Measurements from ENCODE around the gene MACROD2. TPM values are rescaled to one million over a fixed set of nuclear protein-coding genes. Genes with fewer than 3 reads are reported as not detected.

MACROD2 gene
- polyA plus RNA-seq, 1 donor (not counting 4 experiments of a cell fraction or from before 2014, with no cell fraction given), result 0.71 TPM

GRCh38 chr20:15252304-15252703 is 1257.0 kb downstream of the MACROD2 start:
- no peaks in the 10 kb centered on the region for H3K27me3 ChIP-seq (ENCODE audit: control insufficient read depth, extremely low read depth, insufficient read depth, low read length)
- H3K9ac ChIP-seq (ENCODE audit: control insufficient read depth, extremely low read depth, insufficient read depth, low read length), result no peak overlapping the region
- H3K36me3 ChIP-seq (ENCODE audit: control insufficient read depth in 2 of 2, extremely low read depth in 1 of 2, insufficient read depth in 2 of 2, low read length in 2 of 2), result no peaks in the 10 kb centered on the region
- no peak overlapping the region for H3K4me3 ChIP-seq (ENCODE audit: control insufficient read depth in 2 of 3, extremely low read depth in 1 of 3, insufficient read depth in 2 of 3, low read depth in 1 of 3, low read length in 3 of 3)
- TF ChIP-seq EZH2 (IDR thresholded peaks at IDR 0.05; ENCODE audit: low read length) (no peak), CTCF (optimal IDR thresholded peaks at IDR 0.05 in 1 of 3, IDR thresholded peaks at IDR 0.05 in 1 of 3, conservative IDR thresholded peaks at IDR 0.05 in 1 of 3; ENCODE audit: extremely low read depth in 1 of 3, insufficient read depth in 2 of 3, low read length in 3 of 3) (no peak)
- H4K20me1 ChIP-seq (ENCODE audit: control insufficient read depth, extremely low read depth, insufficient read depth, low read length), result no peaks in the 10 kb centered on the region
- H3K9me1 ChIP-seq (ENCODE audit: control insufficient read depth, extremely low read depth, insufficient read depth, low read length), result no peaks in the 10 kb centered on the region
- FAIRE-seq (no peak), DNase-seq (ENCODE audit: low read depth, low spot score) (no peak)
- H3K27ac ChIP-seq (ENCODE audit: control insufficient read depth, insufficient read depth, low read length), result no peak overlapping the region
- no peak overlapping the region for H3K4me2 ChIP-seq (ENCODE audit: control insufficient read depth, extremely low read depth, insufficient read depth, low read depth, low read length)
- no peaks in the 10 kb centered on the region for H3K9me3 ChIP-seq (ENCODE audit: control insufficient read depth, low read depth, low read length)
- H3K79me2 ChIP-seq (ENCODE audit: control insufficient read depth, insufficient read depth, low read length), result no peaks in the 10 kb centered on the region
- H2AFZ ChIP-seq (ENCODE audit: control insufficient read depth, low read length), result no peak overlapping the region
- dilution Hi-C loops (cut with MboI; ENCODE audit: extremely low pct_ligation_motif_present, low sequenced_read_pairs), result no loop called here
- peaks cover 3% of the 10 kb centered on the region for H3K4me1 ChIP-seq (ENCODE audit: control insufficient read depth, extremely low read depth, insufficient read depth, low read length)

GRCh38 chr20:15253431-15253830 is 1258.1 kb downstream of the MACROD2 start:
- H3K4me1 ChIP-seq (ENCODE audit: control insufficient read depth, extremely low read depth, insufficient read depth, low read length), result peaks cover 3% of the 10 kb centered on the region
- no peak overlapping the region for H3K4me3 ChIP-seq (ENCODE audit: control insufficient read depth in 2 of 3, extremely low read depth in 1 of 3, insufficient read depth in 2 of 3, low read depth in 1 of 3, low read length in 3 of 3)
- no peaks in the 10 kb centered on the region for H3K9me3 ChIP-seq (ENCODE audit: control insufficient read depth, low read depth, low read length)
- TF ChIP-seq CTCF (optimal IDR thresholded peaks at IDR 0.05 in 1 of 3, IDR thresholded peaks at IDR 0.05 in 1 of 3, conservative IDR thresholded peaks at IDR 0.05 in 1 of 3; ENCODE audit: extremely low read depth in 1 of 3, insufficient read depth in 2 of 3, low read length in 3 of 3) (no peak), EZH2 (IDR thresholded peaks at IDR 0.05; ENCODE audit: low read length) (no peak)
- H3K36me3 ChIP-seq (ENCODE audit: control insufficient read depth in 2 of 2, extremely low read depth in 1 of 2, insufficient read depth in 2 of 2, low read length in 2 of 2), result no peaks in the 10 kb centered on the region
- dilution Hi-C loops (cut with MboI; ENCODE audit: extremely low pct_ligation_motif_present, low sequenced_read_pairs), result no loop called here
- H3K9me1 ChIP-seq (ENCODE audit: control insufficient read depth, extremely low read depth, insufficient read depth, low read length), result no peaks in the 10 kb centered on the region
- H3K9ac ChIP-seq (ENCODE audit: control insufficient read depth, extremely low read depth, insufficient read depth, low read length), result no peak overlapping the region
- DNase-seq (ENCODE audit: low read depth, low spot score) (no peak), FAIRE-seq (no peak)
- H2AFZ ChIP-seq (ENCODE audit: control insufficient read depth, low read length), result no peak overlapping the region
- no peak overlapping the region for H3K4me2 ChIP-seq (ENCODE audit: control insufficient read depth, extremely low read depth, insufficient read depth, low read depth, low read length)
- H4K20me1 ChIP-seq (ENCODE audit: control insufficient read depth, extremely low read depth, insufficient read depth, low read length), result no peaks in the 10 kb centered on the region
- H3K27me3 ChIP-seq (ENCODE audit: control insufficient read depth, extremely low read depth, insufficient read depth, low read length), result no peaks in the 10 kb centered on the region
- no peak overlapping the region for H3K27ac ChIP-seq (ENCODE audit: control insufficient read depth, insufficient read depth, low read length)
- no peaks in the 10 kb centered on the region for H3K79me2 ChIP-seq (ENCODE audit: control insufficient read depth, insufficient read depth, low read length)
